Astrocyte (in vitro differentiated cells and primary cell): ENCODE measurements around the gene ADIPOR2. TPM values are rescaled to one million over a fixed set of nuclear protein-coding genes. Genes with fewer than 3 reads are reported as not detected.

Experiments used
- DNase-seq: peaks from one replicate; pipeline ENCODE4 v3.0.0-alpha.2; 2010; ENCODE audit warnings: low read depth
- FAIRE-seq: peaks from 2 replicates; lab custom pipeline; 2011; peaks lifted over from hg19 to GRCh38; lab: Jason Lieb, UNC
- H2AFZ ChIP-seq: 2 replicates; pipeline ENCODE4 v1.6.0; 2012; ENCODE audit warnings: low read depth, low read length, inconsistent platforms
- H3K27ac ChIP-seq: 2 replicates; pipeline ENCODE4 v1.5.1; 2011; ENCODE audit warnings: low read depth, low read length, inconsistent platforms
- H3K27me3 ChIP-seq: 2 replicates; pipeline ENCODE4 v1.6.0; 2011; ENCODE audit warnings: low read length, inconsistent platforms; ENCODE audit not compliant: insufficient read depth
- H3K36me3 ChIP-seq: 2 replicates; pipeline ENCODE4 v1.5.1; 2011; ENCODE audit warnings: low read length, inconsistent platforms; ENCODE audit not compliant: insufficient read depth
- H3K4me1 ChIP-seq: 2 replicates; pipeline ENCODE4 v1.5.1; 2011; ENCODE audit warnings: low read length, inconsistent platforms; ENCODE audit not compliant: insufficient read depth
- H3K4me2 ChIP-seq: 2 replicates; pipeline ENCODE4 v1.6.0; 2012; ENCODE audit warnings: low read length, inconsistent platforms
- H3K4me3 ChIP-seq: 2 replicates; pipeline ENCODE4 v1.5.1; 2011; ENCODE audit warnings: low read depth, mild to moderate bottlenecking, low read length, inconsistent platforms; ENCODE audit not compliant: insufficient read depth
- H3K79me2 ChIP-seq: 2 replicates; pipeline ENCODE4 v1.6.0; 2012; ENCODE audit warnings: mild to moderate bottlenecking, low read length, inconsistent platforms; ENCODE audit not compliant: insufficient read depth
- H3K9ac ChIP-seq: 2 replicates; pipeline ENCODE4 v1.6.0; 2012; ENCODE audit warnings: mild to moderate bottlenecking, low read length, inconsistent platforms
- H3K9me3 ChIP-seq: 2 replicates; pipeline ENCODE4 v1.5.1; 2012; ENCODE audit warnings: low read depth, mild to moderate bottlenecking, low read length, inconsistent platforms; ENCODE audit not compliant: insufficient read depth
- H4K20me1 ChIP-seq: 2 replicates; pipeline ENCODE4 v1.6.0; 2012; ENCODE audit warnings: low read length, inconsistent platforms; ENCODE audit not compliant: insufficient read depth
- H3K27ac Mint-ChIP-seq: one replicate; pipeline ENCODE4 v1.8.0; 2021; ENCODE audit warnings: mild to moderate bottlenecking, mixed read lengths; ENCODE audit not compliant: unreplicated experiment
- H3K27me3 Mint-ChIP-seq: one replicate; pipeline ENCODE4 v1.8.0; 2021; ENCODE audit warnings: low read depth, mixed read lengths; ENCODE audit not compliant: unreplicated experiment
- H3K36me3 Mint-ChIP-seq: one replicate; pipeline ENCODE4 v1.8.0; 2021; ENCODE audit warnings: low read depth, mixed read lengths; ENCODE audit not compliant: unreplicated experiment
- H3K4me1 Mint-ChIP-seq: one replicate; pipeline ENCODE4 v1.8.0; 2021; ENCODE audit warnings: low read depth, mixed read lengths; ENCODE audit not compliant: unreplicated experiment
- H3K4me3 Mint-ChIP-seq: one replicate; pipeline ENCODE4 v1.8.0; 2021; ENCODE audit warnings: mild to moderate bottlenecking, moderate library complexity, mixed read lengths; ENCODE audit not compliant: unreplicated experiment
- H3K9me3 Mint-ChIP-seq: one replicate; pipeline ENCODE4 v1.8.0; 2021; ENCODE audit warnings: mild to moderate bottlenecking, mixed read lengths; ENCODE audit not compliant: unreplicated experiment
- EZH2 ChIP-seq: IDR thresholded peaks from 2 replicates; pipeline ENCODE4 v1.6.1; 2012; ENCODE audit warnings: mild to moderate bottlenecking, low read length, inconsistent platforms; ENCODE audit not compliant: insufficient read depth
- total RNA-seq: library from RNA; stranded (reverse); gene quantifications from 2 replicates; pipeline ENCODE4 v1.2.1, GENCODE V29; 2021
- TF ChIP-seq, protein P1 (sequence below): IDR thresholded peaks from 2 replicates; pipeline ENCODE4 v1.5.1; 2011; ENCODE audit warnings: low read depth, mild to moderate bottlenecking, inconsistent platforms, low read length, moderate library complexity; ENCODE audit not compliant: insufficient read depth

The ADIPOR2 gene
- total RNA-seq, 1 donor from 2014 or later = 56.6 TPM

DNA sequence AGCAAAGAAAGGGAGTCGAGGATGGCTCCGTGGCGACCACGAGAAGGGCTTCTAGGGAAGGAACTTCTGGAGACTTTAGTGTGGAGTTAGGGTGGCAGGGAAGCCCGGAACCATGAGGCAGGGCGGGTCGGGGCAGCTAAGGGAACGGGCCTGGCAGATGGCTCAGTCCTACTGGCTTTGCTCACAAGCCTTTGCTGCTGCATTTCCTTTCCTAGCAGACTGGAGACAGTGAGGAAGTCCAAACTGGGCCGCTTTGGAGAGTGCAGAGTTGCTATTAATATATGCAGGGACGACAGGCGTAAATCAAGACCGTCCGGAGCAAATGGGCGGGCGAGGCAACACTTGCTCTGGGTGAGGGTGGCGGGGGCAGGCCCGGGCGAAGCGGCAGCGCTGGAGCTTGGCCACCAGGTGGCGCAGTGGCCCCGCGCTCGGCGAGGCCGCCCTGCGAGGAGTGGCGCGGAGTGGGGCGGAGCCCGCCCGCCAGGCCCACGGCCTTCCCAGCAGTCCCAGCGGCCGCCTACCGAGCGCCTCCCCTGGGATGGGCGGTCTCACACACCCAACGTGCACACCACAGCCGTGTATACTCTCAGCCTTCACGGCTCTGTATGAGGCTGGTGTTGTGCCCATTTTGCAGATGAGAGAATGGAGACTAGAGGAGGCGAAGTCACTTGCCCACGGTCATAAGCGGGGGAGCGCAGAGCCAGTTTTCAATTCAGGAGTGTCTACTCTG is 105.1 kb downstream of the ADIPOR2 start:
- Mint-ChIP-seq H3K4me3 (no peak overlapping the region), H3K36me3 (peaks cover 2% of the 10 kb centered on the region), H3K9me3 (no peaks in the 10 kb centered on the region), H3K27ac (no peak overlapping the region), H3K4me1 (no peaks in the 10 kb centered on the region), H3K27me3 (peaks cover 4% of the 10 kb centered on the region)
- H3K4me3 ChIP-seq = peak overlapping the region; percentile 50
- H3K27ac ChIP-seq = no peak overlapping the region
- no peaks in the 10 kb centered on the region for H3K9me3 ChIP-seq
- H3K4me2 ChIP-seq = peak overlapping the region; percentile 89
- DNase-seq (peak; percentile 58), FAIRE-seq (no peak)
- H3K79me2 ChIP-seq = no peaks in the 10 kb centered on the region
- peaks cover 4% of the 10 kb centered on the region for H4K20me1 ChIP-seq
- no peaks in the 10 kb centered on the region for H3K36me3 ChIP-seq
- H3K4me1 ChIP-seq = peaks cover 9% of the 10 kb centered on the region
- no peak for TF ChIP-seq EZH2
- TF ChIP-seq, protein P1, sequence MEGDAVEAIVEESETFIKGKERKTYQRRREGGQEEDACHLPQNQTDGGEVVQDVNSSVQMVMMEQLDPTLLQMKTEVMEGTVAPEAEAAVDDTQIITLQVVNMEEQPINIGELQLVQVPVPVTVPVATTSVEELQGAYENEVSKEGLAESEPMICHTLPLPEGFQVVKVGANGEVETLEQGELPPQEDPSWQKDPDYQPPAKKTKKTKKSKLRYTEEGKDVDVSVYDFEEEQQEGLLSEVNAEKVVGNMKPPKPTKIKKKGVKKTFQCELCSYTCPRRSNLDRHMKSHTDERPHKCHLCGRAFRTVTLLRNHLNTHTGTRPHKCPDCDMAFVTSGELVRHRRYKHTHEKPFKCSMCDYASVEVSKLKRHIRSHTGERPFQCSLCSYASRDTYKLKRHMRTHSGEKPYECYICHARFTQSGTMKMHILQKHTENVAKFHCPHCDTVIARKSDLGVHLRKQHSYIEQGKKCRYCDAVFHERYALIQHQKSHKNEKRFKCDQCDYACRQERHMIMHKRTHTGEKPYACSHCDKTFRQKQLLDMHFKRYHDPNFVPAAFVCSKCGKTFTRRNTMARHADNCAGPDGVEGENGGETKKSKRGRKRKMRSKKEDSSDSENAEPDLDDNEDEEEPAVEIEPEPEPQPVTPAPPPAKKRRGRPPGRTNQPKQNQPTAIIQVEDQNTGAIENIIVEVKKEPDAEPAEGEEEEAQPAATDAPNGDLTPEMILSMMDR = peak; percentile 58
- no peaks in the 10 kb centered on the region for H3K27me3 ChIP-seq
- peak overlapping the region; percentile 78 for H2AFZ ChIP-seq
- peak overlapping the region; percentile 32 for H3K9ac ChIP-seq

DNA sequence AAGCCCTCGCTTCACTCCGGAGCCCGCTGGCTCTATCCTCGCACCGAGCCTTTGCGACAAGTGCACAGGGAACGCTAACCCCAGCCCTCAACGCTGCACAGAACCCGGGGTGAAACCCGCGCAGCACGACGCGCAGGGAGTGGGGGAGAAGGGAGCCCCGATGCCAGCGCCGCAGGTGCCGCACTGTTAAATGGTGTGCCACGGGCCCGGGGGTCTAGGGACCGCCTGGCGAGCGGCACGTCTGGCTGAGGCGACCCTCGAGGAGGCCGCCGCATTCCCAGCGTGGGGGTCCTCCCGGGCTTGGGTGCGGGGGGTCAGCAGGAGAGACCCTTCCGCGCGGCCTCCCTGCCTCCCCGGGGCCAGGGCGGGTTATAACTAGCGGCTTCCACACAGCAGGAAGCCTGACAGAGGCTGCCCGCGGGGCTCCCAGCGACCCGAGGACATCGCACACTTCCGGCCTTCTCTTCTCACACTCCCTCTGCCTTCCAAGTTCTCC is 105.7 kb downstream of the ADIPOR2 start:
- peaks cover 4% of the 10 kb centered on the region for H3K27me3 Mint-ChIP-seq
- H3K79me2 ChIP-seq = no peaks in the 10 kb centered on the region
- no peaks in the 10 kb centered on the region for H3K9me3 Mint-ChIP-seq
- peak overlapping the region; percentile 50 for H3K4me3 ChIP-seq
- no peak for DNase-seq
- H3K27ac ChIP-seq = no peak overlapping the region
- H3K9ac ChIP-seq = no peak overlapping the region
- FAIRE-seq = no peak
- H3K4me2 ChIP-seq = peak overlapping the region; percentile 89
- no peak overlapping the region for H3K4me3 Mint-ChIP-seq
- no peaks in the 10 kb centered on the region for H3K27me3 ChIP-seq
- H3K9me3 ChIP-seq = no peaks in the 10 kb centered on the region
- peaks cover 2% of the 10 kb centered on the region for H3K36me3 Mint-ChIP-seq
- H4K20me1 ChIP-seq = peaks cover under 1% of the 10 kb centered on the region
- peaks cover 9% of the 10 kb centered on the region for H3K4me1 ChIP-seq
- H3K36me3 ChIP-seq = no peaks in the 10 kb centered on the region
- no peaks in the 10 kb centered on the region for H3K4me1 Mint-ChIP-seq
- TF ChIP-seq EZH2 = peak; percentile 48
- TF ChIP-seq, protein P1 = no peak
- H2AFZ ChIP-seq = peak overlapping the region; percentile 78
- no peak overlapping the region for H3K27ac Mint-ChIP-seq
